Dermis microvascular lymphatic vessel endothelial cell (primary cell): ENCODE data around the gene ECHS1. TPM values are rescaled to one million over a fixed set of nuclear protein-coding genes. Genes with fewer than 3 reads are reported as not detected.

Source experiments
- DNase-seq, 2 donors: peaks; one replicate each; pipeline versions ENCODE4 v3.0.0 to v3.0.0-alpha.2; 2010; ENCODE audit warnings: low read depth in 2 of 2
- total RNA-seq: library from RNA; depleted of rRNA; stranded (reverse); fragments of >200 nt; gene quantifications from 2 replicates; pipeline ENCODE4 v1.2.1, GENCODE V29; 2014

ECHS1 gene
- total RNA-seq, 1 donor from 2014 or later, result 72.3 TPM

DNA sequence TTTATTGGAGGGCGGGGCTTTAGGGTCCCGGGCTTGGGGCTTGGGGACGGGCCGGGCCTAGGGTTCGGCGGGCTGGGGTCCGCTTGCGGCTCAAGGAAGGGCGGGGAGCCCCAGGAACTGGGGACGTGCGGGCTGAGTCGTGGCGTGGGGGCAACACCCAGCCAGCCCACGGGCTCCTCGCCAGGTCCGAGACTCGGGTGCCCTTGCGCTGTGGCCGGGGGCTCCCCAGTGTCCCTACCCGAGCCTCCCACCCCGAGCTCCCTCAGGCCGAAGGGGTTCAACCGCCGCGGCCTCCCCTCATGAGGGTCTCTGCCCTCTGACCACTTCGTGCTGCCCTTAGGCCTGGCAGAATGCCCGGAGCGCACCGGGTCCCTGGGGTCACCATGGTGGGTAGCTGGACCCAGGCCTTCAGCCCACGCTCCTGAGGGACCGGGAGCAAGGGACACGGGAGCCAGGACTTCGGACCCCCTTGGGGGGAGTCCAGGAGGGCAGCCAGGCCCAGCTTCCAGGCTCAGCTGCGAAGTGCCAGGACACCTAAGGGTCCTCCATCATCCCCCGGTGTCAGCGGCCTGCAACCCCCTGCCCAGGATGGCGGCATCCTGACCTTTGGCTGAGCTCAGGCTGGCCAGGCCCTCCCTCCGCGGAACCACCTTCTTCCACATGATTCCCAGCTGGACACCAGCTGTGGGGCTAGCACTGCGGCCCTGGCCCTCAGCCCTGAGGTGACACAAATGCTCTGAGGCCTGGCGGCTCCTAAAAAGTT, 14.8 kb downstream of the ECHS1 start:
- DNase-seq, result no peak

- peak in 1 of 2 donors; percentile 60 for DNase-seq
Measured at GRCh38 chr10:133357285-133358161, 15.6 kb downstream of the ECHS1 start, which contains the start of gene FUOM. FUOM (minus strand) TSS chr10:133358019; CDS start chr10:133358007, 12 bp downstream.

- DNase-seq, result no peak
Measured at GRCh38 chr10:133356549-133357284, 16.4 kb downstream of the ECHS1 start.

- no peak for DNase-seq
Measured at GRCh38 chr10:133355991-133356390, 17.2 kb downstream of the ECHS1 start.

DNA sequence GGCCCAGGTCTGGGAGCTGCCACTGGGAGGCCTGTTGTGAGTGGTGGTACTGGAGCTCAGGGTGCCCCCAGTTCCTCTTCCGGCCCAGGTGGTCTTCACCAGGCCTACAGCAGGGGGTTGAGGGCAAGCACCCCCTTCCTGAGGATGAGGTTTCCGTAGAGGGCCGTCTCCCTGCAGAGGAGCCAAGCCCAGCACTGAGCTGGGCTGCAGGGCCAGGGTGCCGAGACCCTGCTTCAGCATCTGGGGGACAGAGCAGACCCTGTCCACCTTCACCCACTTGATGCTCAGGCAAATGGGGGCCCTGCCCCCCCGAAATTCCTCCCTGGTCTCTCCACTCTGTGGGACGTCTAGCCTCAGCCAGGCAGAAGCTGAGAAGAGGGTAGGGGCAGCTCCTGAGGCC, 17.9 kb downstream of the ECHS1 start:
- DNase-seq, result no peak

- DNase-seq, result no peak
Measured at GRCh38 chr10:133354672-133355240, 18.4 kb downstream of the ECHS1 start.

DNA sequence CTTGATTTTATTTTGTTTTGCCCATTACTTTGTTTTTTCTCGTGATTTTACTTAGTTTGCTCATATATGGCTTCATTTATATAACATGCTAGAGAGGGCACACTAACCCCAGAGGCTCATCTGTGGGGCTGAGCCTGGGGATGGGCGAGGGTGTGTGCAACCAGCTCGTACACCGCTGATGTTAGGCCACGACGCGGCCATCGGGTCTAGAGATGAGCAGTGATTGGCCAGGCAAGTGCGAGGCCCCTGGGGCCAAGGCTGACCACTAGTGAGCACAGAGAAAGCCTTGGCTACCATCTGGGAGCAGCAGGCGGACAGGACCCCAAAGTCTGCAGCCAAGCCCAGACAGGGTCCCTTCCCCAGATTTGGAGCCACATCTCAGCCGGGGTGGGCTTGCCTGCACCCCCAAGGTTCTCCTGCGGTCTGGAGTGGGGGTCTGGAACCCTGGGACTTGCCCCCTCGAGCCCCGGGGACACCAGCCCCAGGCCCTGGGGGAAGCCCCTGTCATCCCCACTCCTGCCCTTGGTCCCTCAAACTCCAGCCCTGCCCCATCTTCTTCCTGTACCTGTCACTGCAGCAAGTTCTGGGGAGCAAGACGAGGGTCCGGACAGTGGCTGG, 19.1 kb downstream of the ECHS1 start:
- no peak for DNase-seq

GRCh38 chr10:133353202-133353959, 19.8 kb downstream of the ECHS1 start:
- no peak for DNase-seq

DNA sequence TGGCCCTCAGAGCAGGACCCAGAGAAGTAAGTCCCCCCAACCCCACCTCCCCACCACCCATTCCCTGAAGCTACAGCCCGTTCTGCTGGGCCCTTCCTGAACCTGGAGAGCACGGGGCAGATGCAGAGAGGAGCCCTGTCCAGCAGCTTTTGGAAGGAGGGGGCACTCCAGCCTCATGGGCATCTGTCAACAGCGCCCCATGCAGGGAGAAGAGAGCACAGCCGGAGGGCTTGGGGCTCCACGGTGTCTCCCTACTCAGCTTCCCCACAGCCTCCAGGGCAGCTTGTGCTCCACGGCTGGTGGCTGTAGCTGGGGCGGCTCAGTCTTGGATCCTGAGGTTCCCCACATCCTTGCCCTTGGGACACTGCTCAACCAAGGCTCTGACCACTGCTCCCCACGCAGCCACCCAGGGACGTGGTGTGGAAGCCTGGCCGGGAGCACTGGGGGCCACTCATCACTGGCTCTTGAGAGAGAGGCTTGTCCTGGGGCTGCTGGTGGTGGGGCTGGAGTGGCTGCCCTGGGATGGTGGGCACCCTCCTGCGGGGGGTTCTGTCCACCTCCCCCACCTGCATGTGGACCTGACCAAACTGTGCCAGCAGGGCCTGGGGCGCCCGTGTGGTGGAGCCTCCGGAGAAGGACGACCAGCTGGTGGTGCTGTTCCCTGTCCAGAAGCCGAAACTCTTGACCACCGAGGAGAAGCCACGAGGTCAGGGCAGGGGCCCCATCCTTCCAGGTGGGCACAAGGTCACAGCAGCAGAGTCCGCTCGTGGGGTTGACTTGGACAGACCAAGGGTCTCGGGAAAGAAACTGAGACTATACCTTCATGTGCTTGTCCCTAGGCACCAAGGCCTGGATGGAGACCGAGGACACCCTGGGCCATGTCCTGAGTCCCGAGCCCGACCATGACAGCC, 21.5 kb downstream of the ECHS1 start:
- DNase-seq, result no peak

GRCh38 chr10:133350950-133351329, 22.2 kb downstream of the ECHS1 start:
- no peak for DNase-seq

GRCh38 chr10:133350283-133350949, 22.7 kb downstream of the ECHS1 start:
- no peak for DNase-seq

GRCh38 chr10:133349577-133350011, 23.6 kb downstream of the ECHS1 start:
- DNase-seq, result no peak

GRCh38 chr10:133349160-133349568, 24.0 kb downstream of the ECHS1 start:
- DNase-seq, result no peak

- no peak for DNase-seq
Measured at GRCh38 chr10:133347710-133348517, 25.2 kb downstream of the ECHS1 start.

- DNase-seq, result no peak
Measured at GRCh38 chr10:133346413-133346812, 26.7 kb downstream of the ECHS1 start.

DNA sequence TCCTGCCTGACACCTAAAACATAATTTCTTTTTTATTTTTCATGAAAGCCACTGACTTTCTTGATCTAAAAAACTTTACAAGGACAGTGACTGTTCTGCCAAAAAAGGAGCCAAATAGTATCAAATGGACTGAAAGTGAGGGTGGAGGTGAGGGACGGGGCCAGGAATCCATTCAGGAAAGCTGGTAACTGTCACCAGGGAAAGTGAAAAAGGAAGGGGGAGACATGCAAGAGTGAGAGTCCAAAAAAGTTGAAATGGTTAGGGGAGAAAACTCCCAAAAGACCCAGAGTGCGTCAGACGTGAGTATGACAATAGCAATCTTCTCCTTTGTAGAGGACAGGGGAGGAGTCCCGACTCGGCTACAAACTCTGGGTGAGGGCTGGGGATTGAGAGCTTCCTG, 28.9 kb downstream of the ECHS1 start:
- DNase-seq, result no peak

DNA sequence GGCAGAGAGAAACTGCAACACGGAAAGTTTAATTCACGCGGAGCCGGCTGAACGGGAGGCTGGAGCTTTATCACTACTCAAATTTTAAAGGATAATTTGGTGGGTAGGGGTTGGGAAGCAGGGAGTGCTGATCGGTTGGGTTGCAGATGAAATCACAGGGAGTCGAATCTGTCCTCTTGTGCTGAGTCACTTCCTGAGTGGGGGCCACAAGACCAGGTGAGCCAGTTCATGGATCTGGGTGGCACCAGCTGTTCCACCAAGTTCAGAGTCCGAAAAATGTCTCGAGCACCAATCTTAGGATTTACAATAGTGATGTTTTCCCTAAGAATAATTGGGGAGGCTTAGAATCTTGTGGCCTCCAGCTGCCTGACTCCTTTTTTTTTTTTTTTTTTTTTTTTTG, 29.6 kb downstream of the ECHS1 start:
- DNase-seq, result no peak

- no peak for DNase-seq
Measured at GRCh38 chr10:133342942-133343341, 30.2 kb downstream of the ECHS1 start.
